Stimulated activated CD4-positive, alpha-beta T cell treated with anti-CD3 and anti-CD28 coated beads, Interleukin-4, amount 100 ng/mL, for 24 hours (primary cell): ENCODE data around the gene SLC39A7.

Source experiments
- DNase-seq: peaks from one replicate; pipeline ENCODE4 v3.0.0-alpha.2; 2020

Gene SLC39A7, protein sequence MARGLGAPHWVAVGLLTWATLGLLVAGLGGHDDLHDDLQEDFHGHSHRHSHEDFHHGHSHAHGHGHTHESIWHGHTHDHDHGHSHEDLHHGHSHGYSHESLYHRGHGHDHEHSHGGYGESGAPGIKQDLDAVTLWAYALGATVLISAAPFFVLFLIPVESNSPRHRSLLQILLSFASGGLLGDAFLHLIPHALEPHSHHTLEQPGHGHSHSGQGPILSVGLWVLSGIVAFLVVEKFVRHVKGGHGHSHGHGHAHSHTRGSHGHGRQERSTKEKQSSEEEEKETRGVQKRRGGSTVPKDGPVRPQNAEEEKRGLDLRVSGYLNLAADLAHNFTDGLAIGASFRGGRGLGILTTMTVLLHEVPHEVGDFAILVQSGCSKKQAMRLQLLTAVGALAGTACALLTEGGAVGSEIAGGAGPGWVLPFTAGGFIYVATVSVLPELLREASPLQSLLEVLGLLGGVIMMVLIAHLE

DNA sequence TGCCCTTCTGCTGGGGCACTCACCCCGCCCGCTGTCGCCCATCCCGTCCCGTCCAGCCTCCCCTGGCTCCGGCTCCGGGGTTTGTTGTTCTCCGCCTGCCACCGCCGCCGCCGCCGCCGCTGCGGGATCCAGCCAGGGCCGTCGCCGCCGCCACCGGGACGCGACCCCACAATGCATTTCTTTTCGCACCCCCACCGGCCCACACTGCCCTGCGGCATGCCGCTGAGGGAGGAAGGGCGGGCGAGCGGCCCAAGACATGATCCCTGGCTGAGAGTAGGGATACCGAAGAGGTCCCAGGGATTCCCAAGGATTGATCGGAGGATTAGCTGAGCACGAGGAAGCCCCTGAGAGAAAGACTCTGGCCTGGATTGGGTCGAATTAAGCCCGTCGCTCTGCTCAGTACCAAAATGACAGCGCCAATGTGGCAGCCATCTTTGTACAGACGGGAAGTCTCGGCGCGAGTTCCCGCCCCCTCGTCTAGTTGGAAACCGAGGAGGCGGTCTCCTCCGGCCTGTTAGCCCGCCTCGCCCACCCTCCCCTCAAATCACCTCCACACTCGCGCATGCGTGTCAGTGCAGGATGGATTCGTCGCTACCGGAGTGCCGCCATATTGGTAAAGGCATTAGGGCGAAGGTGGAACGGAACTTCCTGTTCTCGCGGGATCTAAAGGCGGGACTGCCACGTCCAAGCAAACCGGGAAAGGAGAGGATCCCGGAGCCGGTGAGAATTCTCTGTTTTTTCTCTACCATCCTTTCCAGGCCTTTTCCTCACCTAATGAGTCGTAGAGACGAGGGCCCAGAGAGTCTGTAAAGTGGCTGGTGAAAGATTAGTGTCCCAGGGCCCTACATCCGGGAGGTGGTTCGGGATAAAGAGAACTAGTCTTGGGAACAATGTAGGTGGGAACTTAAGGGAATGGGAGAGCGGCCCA, at the start of gene SLC39A7, which contains the start of gene RXRB:
SLC39A7 (plus strand) TSS at position 649 of the 928 bp plus-strand sequence. CDS start 379 bp downstream, outside the sequence.
RXRB (minus strand) TSS at position 447 of the 928 bp plus-strand sequence; CDS start at position 258, 189 bp downstream.
- DNase-seq, result peak; percentile 99

DNA sequence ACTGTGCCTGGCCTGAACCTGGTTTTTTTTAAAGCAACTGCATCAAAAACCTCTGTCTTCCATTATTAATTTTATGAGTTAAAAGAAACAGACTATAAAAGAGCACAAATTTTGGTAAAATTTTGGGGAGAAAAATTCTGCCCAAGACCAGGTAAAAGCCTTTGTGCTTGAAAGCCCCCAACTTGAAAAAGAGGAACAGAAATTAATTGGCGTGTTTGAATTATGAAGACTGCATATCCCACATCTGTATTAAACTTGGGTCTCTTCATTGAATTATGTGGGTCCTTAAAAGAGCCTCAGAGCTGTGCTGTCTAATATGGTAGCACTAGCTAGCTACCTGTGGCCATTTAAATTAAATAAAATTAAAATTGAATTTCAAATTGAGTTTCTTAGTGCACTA, 49.6 kb upstream of the SLC39A7 start:
- DNase-seq, result no peak

DNA sequence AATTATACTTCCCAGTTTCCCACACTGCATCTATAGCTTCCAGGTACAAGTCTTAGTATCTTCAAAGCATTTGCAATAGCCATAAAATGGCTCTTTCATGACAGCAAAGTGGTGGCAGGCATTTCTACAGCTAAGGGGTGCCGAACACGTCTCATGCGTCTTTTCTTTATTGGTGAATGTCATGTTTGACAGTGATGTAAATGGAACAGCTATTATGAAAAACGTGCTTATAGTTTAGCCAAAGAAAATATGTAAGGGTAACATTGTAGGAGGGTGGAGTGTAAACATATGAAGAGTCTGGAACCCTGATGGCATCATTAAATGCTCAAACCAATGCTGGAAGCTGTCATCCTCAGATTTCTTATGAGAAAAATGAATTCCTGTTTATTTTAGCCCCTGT, 46.3 kb upstream of the SLC39A7 start:
- DNase-seq, result no peak

DNA sequence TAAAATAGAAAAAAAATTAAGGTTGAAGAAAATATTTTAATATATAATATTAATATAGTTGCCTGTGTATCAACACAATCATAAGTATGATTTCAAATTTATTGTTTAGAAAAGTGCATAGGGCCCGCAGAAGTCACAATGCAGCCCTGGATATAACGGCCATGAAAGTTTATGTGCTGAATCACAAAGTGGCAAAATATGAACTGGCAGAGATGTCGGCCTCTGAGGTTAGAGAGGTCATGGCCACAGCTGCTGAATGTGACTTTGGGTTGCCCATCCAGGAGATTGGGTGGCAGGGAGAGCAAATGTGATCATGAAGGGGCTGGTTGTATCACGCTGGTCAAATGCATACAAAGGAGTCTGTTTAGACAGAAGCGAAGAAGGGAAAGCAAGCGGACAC, 44.1 kb upstream of the SLC39A7 start:
- DNase-seq, result no peak

DNA sequence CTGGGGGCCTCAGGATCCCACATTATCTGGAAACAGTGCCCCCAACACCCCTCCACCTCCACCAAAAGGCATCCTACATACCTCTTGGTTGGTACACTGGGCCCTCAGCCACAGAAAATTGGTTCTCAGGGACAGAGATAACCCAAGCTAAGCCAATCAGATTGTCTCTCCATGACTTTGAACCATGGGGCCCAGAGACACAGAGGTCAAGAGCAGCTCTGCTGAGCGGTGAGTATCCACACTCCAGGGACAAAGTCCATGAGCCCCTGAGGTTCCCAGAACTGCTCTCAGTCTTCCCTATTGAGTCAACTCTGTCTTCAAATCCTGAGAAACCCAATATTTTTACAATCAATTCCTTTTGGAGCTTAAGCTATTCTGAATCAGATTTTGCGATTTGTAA, 43.7 kb upstream of the SLC39A7 start:
- DNase-seq, result no peak

DNA sequence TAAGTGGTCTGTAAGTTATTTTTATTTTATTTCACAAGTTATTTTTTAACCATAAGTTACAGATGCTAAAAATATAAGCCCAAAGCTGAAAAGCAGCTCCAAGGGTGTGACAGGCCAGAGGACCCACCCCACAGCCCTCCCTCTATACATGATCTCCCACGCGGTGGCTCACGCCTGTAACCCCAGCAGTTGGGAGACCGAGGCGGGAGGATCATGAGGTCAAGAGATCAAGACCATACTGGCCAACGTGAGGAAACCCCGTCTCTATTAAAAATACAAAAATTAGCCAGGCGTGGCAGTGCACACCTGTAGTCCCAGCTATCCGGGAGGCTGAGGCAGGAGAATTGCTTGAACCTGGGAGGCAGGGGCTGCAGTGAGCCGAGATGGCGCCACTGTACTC, 40.6 kb upstream of the SLC39A7 start:
- no peak for DNase-seq

DNA sequence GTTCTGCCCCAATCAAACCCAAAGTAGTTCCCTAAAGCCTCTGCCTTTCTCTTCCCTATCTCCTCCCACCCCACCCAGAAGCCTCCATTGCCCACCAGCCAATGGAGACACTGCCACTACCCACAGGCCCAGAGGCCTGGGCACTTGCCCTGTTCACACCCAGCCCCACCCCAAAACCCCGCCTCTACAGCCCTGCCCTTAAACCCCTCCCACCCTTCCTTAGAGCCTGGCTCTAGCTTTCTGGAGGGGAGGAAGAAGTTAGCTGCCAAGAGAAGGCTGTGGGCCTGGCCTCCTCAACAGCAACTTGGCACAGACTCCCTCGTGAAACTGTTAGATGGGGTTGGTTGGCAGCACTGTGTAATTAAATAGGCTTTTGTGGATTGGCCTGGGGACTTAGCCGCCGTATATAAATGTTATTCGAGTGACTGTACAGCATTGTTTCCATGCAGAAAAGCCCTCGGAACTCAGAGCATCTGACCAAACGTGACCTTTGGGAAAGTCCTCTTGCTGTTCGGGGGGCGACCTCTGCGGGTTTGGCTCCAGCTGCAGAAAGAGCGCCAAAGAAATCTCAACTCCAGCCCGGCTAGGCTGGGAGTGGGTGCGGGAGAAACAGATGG, 39.8 kb upstream of the SLC39A7 start:
- DNase-seq, result no peak

DNA sequence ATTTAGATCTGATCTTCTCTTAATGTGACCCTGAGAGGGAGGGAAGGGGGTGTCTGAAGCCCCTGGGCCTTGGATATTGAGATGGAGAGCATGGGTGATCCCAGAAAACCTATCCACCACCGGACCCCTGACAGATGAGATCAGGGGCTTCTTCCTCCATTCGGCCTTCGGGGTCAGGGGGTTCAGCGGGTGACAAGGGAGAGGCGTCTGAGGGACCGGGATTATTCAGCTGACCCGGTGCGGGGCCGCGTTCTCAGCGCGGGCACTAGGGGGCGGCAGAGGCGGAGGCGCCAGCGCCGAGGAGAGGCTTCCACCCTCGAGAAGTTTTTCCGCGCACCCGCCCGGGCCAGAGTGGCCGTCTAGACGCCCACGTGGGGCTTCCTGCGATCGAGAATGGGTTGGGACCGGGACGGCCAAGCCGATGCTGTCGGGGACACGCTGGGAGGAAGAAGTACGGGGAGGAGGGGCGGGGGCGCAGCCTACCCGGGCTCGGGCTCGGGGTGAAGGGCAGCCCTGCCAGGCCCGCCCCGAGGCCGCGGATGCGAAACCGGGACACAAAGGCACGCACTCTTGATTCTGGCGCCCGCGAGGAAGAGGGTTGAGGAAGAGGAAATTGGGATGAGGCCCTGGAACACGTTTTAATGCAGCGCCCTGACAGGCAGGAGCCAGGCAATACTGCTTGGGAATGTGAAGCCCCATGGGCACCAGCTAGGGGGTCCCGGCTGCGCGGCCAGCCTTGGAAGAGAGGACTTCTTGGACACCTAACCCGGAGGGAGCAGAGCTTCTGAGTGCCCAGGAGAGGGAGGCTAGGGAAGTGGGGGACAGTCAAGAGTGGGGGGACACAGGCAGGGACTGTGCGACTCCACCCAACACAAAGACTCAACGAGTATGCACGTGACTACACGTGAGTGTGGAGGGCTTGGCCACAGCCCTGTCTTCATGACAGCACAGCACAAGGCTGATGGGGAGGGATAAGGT, 39.0 kb upstream of the SLC39A7 start:
- peak; percentile 81 for DNase-seq

DNA sequence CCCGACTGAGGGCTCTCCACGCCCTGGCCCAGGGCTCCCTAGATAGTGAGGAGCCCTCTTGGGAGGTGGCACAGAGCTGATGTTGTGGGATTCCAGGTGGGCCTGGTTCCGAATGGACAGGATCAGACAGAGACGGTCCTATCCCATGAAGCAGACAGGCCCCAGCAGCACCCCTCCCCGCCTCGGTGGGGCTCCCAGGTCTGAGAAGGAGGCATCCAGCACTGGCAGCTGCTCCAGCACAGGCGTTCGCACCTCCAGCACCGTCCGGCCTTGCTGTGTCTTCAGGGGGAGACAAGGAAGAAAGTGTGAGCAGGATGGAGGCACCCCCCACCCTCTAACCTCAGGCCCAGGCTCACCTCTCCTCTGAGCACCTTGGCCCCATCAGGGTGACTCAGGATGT, 37.1 kb upstream of the SLC39A7 start:
- no peak for DNase-seq

DNA sequence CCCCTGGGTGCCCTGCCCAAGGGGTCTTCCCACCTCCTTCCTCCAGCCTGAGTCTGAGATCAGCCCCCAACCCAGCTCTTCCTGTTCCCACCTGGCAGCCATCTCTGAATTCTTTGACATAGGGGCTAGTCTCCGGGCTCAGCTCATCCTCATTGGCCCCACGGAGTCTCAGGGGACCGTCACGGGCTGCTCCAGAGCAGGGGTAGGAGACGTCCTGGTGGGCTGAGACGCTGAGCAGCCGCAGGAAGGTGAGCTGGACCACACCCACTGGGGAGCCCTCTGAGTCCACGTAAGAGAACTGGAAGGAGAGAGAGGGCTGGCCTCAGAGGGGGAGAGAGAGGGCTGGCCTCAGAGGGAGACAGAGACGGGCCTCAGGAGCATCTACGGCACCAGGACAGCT, 36.5 kb upstream of the SLC39A7 start:
- no peak for DNase-seq

DNA sequence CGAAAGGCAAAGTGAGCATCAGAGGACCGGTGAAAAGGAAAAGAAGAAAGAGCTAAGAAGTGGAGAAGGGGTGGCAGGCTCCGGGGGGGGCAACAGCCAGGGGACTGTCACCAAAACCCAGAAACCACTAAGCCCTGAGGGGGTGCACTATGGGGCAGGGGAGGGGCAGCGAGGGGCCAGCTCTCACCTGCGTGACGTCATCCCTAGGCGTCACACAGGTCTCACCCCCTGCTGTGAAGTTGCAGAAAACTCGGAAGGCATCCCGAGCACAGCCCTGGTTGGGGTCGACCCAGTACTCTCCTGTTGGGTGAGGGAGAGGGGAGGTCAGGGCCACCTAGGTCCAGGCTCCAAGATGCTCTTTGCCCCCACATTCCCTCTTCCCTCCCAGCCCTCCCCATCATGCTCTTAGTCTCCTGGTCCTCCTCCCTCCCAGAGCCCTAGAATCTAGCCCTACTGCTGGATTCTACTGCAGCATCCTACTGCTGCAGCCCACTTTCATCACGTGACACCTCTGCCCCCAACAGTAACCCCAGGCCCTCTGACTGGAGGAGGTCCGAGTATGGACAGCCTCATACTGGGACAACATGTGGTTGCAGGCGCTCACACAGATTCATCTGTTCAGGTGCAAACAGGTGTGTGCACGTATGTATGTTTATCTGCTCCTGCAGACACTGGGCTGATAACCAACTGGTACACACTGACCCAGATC, 35.8 kb upstream of the SLC39A7 start:
- no peak for DNase-seq

DNA sequence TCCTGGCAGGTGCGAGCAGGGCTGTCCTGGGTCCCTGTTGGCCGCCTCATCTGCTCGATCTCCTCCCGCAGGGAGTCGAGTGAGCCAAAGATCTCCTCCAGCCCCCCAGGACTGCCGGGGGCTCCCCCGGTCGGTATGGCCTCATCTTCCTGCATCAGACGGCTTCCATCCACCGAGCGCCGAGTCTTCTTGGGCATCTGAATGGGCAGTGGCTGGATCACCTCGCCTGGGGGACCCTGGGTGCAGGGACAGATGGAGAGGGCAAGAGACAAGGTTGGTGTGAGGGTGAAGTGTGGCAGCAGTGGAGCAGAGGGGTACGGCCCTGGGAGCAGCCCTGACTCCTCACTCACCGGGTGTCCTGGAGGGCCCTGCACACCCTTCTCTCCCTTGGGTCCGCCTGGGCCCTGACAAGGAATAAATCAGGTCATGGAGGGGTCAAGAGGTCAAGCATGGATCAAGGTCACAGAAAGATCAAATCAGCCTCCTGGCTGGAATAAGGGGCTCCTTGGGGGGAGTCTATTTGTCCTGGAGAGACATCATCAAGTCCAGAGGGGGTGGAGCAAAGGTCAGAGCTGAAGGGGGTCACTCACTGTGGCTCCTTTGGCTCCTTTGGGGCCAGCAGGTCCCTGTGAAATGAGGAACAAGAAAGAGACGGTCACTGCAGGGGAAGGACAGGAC, 34.9 kb upstream of the SLC39A7 start:
- no peak for DNase-seq

DNA sequence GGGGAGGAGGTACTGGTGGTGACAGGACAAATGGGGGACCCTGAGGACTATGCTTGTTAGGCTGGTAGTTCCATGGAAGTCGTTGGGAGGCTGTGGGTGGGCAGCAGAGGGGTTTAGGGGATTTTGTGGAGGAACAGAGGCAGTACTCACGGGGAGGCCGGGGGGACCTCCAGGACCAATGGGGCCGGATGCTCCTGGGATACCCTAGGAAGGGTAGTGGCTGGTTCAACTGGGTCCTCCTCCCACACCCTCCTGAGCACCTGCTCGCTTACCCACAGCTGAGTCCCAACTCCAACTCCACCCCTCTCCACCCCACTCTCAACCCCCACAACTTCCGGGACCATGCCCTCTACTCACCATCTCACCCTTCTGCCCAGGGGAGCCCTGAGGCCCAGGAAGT, 34.3 kb upstream of the SLC39A7 start:
- DNase-seq, result no peak

DNA sequence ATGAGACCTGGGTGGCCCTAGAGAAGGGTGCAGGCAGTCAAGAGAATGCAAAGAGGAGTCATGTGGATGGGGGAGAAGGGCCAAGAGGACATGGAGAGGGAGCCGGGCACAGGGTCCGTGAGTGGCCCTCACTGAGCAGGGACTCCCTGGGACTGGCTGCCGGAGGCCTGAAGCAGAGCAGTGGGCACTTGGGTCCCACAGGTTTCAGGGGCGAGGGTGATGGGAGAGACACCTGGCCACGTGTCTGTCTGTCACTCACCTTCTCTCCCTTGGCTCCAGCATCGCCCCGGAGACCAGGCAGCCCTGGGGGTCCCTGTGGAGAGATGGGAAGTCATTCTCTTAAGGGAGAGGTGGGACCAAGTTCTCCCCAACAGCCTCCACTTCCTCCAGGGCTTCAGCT, 33.9 kb upstream of the SLC39A7 start:
- no peak for DNase-seq

DNA sequence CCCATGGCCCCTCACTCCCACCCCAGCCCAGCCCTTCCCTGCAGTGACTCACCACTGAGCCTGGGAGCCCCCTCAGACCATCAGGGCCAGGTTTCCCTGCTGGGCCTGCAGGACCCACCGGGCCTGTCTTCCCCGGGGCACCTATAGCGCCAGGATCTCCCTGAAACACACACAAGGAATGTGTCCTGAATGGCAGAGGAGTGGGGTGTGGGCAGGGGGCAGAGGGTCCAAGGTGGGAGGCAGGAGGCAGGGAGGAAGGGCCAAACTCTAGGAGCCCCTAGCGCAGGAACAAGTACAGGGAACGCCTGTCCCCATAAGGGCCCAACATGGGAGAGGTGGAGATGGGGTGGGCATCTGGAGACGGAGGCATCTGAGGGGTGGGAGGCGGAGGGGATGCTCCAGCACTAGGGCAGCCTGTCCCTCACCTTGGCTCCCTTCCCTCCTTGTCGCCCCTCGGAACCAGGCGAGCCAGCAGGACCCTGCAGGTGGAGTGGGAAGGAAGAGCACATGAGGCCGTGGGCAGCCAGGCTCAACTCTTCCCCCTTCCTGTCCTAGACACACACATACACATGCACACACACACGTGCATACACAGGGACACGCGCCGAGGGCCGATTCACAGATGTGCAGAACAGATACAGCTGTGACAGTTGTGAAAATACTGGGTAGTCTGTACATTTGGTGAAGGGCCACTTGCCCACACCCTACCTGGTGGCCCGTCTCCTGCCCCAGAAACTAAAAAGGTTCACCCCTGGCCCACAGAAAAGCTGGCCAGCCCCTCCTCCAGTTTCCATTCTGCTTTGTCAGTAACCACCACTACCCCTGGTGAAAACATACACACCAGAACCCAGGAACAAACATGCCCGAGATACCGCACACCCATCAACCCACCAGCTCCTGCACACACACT, 33.0 kb upstream of the SLC39A7 start:
- DNase-seq, result no peak

DNA sequence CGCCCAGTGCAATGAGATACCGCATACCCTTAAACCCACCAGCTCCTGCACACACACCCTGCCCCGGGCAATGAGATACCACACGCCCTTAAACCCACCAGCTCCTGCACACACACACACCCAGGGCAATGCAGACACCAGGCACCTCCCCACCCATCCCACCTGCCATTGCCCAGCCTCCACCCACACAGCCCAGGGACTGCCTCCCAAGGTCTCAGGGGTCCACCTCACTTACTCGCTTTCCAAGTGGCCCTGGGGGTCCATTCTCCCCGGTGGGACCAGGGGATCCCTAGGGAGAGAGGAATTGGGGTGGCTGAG, 32.4 kb upstream of the SLC39A7 start:
- DNase-seq, result no peak

DNA sequence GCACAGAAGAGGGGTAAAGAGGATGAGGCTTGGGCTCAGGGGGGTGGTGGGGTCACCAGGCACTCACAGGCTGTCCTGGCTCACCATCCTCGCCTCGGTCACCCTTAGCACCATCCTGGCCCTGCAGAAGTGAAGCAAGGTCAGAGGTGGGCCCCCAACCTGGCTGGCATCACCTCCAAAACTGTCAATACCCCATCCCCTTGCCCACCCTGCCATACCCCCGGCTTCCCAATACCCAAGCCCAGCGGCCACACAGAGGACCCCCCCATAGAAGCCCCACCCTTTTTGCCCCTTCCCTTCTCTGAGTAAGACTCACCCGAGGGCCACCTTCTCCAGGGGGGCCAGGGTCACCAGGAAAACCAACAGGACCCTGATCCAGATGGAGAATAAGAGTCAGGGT, 32.0 kb upstream of the SLC39A7 start:
- DNase-seq, result no peak

DNA sequence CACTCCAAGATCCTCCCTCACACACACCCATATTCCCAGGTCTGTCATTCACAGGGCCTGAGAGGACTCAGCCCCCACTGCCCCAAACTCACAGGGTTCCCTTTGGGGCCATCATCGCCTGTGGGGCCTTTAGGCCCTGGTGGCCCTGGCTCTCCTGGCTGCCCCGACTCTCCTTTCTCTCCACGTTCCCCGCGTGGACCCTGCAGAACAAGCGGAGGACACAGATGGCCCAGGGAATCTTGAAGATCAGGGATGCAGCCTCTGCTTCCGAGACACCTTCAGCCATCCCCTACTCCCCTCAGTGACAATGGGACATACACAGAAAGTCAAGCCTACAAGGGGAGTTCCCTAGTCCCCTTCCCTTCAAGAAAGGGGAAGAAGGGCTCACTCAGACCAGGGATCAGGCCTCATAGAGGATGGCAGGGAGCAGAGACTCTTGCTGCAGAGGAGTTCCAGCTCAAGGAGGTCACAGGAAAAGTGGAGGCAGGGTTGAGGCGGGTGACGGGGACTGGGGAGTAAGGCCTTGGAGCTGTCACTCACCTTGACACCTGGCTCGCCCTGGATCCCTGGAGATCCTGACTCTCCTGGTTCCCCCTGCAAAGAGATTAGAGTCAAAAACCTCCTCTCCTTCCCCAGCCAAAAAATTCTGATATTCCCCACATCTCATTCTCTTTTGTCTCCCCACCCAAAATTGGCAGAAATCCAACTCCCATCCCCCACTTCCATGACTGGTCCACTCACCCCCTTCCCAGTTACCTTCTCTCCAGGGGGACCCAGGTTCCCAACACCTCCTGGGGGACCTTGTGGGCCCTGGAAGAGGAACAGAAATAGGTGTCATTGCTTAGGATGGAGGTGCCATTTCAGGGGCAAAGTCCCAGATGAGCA, 31.1 kb upstream of the SLC39A7 start:
- DNase-seq, result no peak
